Forelimb muscle (tissue), 1 donor: ENCODE data around the gene KCNQ1OT1. TPM values are rescaled to one million over a fixed set of nuclear protein-coding genes. Genes with fewer than 3 reads are reported as not detected.

Source experiments
- DNase-seq: peaks from one replicate; pipeline ENCODE4 v3.0.0-alpha.2; 2013; ENCODE audit warnings: low read depth
- polyA plus RNA-seq: library from polyadenylated mRNA; unstranded; fragments of 120-200 nt; gene quantifications from one replicate; pipeline ENCODE4 v1.2.1, GENCODE V29; 2013; ENCODE audit not compliant: insufficient read length

The KCNQ1OT1 gene
- polyA plus RNA-seq, 1 donor: 1.3 TPM

DNA sequence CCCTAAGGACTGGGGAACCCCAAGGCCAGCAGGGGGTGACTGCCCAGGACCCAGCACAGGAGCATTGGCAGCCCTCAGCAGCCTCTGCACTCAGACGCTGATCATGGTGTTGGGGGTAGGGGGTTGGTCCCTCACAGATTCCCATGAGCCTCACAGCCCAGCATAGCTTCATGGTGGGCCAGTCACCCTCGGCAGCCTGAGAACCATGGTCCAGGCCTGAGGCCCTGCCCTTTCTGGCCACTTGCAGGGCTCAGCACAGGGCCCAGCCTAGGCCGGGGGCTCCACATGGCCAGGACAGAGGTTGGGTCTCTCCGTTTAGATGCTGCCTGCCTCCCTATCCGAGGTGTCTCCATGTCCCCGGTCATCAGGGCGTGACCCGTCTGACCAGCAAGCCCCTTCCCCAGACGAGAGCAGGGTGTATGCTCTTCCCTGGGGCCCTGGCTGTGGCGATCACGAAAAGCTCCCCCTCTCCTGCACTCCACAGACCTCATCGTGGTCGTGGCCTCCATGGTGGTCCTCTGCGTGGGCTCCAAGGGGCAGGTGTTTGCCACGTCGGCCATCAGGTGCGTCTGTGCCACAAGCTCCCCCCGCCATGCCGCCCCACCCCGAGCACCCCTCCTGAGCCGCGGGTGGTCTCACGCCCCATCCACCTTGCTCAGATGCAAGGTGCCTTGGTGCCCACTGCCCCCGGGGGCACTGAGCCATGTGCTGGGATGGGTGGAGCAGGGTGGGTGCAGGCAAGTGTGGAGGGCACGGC lies 128.8 kb downstream of the KCNQ1OT1 start:
- no peak for DNase-seq

DNA sequence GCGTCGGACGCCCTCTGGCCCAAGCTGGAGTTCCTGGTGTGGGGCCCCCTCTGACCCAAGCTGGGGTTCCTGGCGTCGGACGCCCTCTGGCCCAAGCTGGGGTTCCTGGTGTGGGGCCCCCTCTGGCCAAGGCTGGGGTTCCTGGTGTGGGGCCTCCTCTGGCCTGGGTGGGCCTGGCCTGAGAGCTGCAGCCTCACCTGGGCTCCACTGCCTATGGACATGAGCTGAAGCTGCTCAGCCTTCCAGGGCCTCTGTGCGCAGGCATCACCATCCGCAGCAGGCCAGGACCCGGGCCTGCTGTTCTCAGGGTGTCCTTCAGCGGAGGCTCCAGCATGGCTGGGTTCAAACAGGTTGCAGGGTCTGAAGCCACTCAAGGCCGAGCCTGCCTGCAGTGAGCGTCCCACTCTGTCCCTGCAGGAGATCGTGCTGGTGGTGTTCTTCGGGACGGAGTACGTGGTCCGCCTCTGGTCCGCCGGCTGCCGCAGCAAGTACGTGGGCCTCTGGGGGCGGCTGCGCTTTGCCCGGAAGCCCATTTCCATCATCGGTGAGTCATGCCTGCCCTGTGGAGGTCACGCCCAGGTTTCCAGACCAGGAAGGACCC lies 129.5 kb downstream of the KCNQ1OT1 start:
- DNase-seq: no peak

DNA sequence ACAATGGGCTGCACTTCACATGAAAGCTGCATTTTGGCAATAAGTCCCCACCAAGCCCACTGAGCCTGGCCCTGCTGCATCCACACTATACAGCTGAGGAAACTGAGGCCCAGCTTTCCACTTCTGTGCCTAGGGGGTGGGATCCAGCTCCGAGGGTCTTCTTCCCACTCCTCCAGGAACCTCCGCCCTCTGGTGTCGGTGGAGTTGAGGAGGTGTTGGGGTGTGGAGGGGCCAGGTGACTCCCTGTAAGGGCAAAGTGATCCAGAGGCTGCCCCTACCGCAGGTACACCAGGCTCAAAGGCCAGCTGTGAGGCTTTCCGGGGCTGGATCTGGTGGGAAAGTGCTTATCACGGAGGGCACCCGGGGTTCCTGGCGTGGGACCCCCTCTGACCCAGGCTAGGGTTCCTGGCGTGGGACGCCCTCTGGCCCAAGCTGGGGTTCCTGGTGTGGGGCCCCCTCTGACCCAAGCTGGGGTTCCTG lies 130.0 kb downstream of the KCNQ1OT1 start:
- DNase-seq: no peak

DNA sequence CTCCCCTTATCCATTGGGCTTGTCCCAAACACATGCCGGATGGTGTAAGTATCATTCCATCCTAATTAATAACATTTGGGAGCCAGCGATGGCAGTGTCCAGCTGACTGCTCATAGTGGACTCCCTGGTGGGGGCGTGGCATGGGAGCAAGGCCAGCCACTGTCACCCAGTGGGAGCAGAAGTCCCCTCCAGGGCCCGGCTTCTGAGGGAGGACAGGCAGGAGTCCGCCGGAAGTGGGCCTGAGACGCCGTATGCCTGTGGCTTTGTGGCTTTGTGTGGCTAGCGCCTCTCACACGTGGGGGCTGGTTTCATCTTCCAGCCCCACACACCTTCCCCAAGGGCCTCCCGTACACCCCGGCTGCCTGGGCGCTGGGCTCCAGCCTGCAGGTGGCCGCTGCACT lies 130.5 kb downstream of the KCNQ1OT1 start:
- no peak for DNase-seq

DNA sequence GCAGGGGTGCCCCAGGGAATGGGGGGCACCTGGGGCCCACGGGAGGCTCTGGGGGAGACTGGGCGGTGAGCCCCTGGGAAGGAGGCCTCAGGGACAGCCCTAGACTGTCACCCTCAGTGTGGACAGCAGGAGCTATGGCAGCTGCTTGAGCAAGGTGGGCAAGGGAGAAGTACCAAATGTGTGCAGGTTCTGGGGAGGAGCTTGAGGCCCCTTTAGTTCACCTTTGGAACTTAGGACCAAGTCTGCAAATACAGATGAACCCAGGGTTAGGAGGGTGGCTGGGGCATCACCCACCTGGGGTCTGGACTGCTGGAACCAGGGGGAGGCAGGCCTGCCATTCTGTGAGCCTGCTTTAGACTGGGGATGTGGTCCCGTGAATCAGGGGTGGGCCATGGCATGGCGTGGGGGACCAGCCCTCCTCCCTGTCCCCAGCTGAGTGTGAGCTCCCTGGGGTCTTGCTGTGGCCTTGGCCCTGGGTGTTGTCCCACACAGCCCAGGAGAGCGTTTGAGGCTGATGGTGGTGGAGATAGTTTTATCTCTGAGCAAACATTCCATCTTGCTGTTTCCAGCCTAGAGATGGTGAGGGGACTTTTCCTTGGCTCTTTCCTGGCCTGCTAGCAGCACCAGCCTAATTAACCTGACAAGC lies 132.6 kb downstream of the KCNQ1OT1 start:
- DNase-seq: no peak

DNA sequence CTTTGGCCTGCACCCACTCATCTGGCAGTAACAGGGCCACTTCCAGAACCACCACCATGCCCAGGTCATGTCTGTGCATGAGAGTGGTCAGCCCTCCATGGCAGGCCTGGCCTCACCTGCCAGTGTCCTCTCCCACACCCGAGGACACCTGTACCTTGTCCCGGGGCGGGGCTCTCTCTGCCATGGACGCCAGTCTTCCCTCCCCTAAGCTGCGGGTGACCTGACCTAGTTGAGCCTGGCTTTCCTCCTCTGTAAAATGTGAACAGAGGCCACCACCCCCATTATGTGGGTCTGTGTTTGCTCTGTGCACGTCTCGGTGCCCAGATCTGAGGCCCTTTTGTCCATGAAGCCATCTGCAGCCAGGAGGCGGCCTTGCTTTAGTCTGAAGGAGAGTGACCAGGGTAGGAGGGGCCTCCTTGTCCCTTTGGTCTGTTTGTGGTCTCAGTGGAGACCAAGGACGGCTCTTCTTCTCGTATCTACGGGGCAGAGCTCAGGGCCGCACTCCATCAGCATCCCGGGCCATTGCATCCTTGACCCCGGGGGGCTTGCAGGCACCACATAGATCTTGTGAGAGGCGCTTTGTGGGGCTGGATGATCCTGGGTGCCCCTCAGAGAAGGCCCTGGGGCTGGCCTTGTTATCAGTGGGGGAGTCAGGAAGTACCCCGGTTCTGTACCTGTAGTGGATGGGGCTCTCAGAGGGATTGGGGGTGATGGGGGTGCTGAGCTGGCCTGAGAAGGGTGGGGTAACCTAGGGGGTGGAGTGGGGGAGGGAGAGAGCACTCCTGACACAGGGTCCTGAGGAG lies 133.4 kb downstream of the KCNQ1OT1 start:
- no peak for DNase-seq

DNA sequence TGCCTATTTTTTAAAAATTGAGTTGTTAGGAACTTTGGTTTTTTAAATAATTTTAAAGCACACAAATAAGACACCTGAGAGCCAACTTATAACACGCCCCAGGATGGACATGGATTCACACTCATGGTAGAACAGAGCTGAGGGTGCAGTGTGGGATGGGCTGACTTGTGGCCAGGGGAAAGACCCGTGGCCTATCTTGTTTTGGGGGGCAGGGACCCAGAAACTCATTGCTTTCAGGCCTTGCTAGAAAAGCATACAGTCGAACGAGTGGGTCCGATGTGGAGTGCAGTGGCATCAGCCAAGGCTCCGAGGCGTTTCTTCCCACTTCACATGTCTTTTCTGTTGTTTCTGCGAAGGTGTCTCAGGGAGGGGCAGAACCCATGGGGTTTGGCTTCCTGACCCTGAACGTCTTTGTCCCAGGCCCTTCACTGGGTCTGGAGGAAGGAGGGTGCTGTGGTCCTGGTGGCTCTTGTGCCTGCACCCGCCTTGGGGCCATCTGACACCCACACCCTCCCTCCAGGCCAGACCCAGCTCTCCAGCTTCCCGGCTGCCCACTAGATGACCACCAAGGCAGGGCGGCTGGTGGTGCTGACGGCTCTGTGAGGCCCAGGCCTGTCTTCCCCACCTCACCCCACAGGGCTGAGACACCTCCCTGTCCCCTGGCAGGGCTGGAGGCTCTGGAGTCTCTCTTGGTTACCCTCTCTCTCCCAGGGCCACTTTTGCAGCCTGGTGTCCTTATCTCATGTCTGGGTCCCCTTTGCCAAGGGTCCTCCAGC lies 134.2 kb downstream of the KCNQ1OT1 start:
- no peak for DNase-seq

DNA sequence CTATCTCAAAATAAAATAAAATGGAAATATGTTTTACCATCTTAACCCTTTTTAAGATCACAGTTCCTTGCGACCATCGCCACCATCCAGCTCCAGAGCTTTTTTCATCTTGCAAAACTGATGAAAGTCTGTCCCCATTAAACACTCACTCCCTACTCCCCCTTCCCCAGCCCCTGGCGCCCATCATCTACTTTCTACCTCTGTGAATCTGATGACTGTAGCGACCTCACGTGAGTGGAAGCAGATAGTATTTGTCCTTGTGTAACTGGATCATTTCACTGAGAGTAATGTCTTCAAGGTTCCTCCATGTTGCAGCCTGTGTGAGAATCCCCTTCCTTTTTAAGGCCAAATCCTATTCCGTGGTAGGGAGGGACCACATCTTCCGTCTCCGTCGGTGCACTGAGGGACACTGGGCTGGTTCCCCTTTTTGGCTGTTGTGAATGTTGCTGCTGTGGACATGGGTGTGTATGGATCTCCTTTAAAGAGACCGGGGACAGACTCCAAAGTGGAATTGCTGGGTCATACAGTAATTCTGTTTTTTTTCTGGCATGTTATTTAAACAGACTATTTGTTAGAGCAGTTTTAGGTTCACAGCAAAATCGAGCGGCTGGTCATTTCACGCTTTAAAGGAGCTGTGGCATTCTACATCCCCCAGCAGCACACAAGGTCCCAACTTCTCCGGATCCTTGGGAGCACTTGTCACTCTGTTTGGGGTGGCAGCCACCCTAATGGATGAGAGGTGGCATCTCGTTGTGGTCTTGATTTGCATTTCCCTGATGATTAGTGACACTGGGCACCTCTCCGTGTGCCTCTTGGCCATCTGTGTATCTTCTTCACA lies 135.0 kb downstream of the KCNQ1OT1 start:
- no peak for DNase-seq

DNA sequence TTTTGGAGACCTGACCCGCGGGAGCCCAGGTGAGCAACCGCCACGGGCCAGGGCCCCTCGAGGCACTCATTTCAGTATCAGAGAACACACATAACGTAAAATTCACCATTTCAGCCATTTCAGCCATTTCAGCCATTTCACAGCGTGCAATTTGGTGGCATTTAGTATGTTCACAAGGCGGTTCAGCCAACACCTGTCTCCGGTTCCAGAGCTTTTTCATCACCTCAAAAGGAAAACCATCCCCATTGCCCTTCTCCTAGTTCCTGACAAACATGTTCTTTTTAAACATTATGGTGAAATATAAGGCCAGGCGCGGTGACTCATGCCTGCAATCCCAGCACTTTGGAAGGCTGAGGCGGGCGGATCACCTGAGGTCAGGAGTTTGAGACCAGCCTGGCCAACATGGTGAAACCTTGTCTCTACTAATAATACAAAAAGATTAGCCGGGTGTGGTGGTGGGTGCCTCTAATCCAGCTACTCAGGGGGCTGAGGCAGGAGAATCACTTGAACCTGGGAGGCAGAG lies 135.7 kb downstream of the KCNQ1OT1 start:
- DNase-seq: no peak

DNA sequence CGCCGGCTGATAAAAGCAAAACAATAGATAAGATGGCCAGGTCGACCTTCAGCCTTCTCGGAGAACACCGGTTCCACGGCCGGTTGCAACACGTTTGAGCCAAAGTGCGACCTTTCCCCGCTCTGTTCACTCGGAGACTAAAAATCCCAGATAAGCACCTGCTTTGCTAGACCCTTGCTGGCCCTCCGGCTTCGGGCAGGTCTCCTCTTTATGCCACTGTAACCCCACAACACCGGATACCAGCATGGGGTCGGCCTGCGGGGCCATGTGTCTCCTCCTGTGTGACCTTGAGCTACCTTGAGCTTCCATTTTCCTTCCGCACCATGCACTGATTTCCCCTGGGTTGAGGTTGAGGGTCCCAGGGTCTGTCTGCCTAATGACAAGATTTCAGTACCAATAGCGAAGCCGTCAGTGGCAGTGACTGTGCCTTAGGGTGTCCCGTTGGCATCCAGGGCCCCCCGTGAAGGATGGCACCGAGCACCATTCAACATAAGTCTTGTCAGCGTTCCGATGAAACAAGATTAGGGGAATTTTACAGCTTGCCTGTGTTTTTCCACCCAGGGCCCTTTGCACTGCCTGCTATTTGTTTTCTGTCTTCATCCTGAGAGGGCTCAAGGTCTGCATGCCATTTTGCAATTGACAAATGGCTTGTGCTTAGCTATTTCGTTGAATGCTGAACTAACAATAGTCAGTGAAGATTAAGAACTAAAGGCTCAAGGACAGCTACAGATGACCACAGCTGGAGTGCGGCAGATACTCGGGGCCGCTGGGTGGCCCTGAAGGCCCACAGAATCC lies 136.4 kb downstream of the KCNQ1OT1 start:
- DNase-seq: no peak

DNA sequence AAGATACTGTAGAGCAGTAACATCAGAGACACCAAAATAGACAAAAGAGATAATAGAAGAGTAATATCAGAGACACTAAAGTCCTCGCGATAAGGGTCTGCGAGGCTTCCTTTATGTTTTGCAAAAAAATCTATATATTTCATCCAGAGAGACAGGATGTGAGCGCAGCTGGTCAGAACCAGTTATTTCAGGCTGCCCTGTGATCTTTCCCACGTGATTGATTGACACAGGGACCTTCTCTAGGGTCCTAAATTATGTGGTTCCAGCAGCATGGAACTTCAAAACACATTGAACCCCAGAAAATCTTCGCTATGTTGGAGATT lies 136.9 kb downstream of the KCNQ1OT1 start:
- DNase-seq: no peak

DNA sequence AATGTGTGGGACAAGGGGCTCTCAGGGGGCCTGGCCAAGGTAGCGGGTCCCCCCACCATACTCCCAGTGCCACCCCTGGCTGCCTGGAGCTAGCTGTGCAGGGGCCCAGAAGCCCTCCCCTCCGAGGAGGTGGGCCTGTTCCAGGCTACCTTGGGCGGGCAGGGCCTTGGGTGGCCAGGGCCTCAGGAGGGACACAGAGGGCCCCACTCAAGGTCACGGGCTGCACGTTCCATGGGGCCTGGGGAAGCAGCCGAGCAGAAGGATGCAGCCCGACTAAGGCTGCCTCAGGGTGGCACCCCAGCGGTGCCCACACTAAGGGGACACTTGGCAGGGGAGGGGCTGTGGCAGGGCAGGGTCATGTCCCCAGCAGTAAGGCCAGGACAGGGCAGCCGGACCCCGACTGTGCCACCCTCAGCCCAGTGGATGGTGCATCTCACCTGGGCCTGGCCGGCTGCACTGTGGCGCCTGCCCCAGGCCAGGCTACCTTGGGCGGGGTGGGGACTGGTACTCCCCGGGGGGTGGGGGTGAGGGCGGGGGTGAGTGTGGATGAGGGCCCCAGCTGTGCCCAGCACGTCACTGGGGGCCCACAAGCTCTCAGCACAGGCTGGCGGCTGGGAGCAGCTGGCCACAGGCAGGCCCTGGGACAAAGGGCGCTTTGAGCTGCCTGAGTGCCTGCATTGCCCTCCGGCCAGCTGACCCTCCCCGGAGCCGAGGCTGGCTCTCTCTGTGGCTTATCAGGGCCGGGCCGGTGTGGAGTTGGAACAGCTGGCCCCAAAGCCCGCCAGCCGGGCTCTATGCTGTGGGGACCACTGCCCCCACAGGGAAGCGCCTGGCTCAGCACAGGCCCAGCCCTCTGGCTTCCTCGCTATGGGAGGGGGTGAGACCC lies 137.9 kb downstream of the KCNQ1OT1 start:
- no peak for DNase-seq

DNA sequence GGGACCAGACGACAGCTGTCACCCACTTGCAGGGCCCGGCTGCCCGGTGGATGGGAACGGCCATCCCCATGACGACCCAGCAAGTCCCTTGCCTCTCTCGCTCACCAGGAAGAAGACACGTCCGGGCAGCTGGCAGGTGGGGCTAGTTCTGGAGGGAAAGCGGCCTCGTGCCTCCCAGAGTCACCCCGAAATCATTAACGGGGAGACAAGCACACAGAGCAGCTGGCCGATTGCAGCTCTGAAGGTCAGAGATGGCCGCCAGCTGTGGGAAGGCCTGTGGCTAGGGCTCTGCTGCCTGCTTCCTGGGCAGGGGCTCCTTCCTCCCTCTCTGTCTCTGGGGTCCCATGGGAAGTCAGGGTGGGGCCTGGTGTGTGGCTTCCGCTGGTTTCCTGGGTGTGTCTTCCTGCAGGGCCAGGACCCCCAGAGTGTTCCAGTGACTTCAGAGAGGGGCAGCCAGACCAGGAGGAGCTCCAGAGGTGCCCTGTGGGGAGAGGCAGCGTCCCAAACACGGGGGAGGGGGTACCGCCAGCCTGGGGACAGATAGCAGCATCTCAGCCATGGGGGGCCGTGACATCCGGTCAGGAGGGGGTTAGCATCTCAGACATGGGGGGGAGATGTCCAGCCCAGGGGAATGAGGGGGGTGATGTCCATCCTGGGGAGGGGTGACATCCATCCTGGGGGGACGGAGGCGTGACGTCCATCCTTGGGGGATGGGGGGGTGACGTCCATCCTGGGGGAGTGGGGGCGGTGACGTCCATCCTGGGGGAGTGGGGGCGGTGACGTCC lies 140.1 kb downstream of the KCNQ1OT1 start:
- no peak for DNase-seq

DNA sequence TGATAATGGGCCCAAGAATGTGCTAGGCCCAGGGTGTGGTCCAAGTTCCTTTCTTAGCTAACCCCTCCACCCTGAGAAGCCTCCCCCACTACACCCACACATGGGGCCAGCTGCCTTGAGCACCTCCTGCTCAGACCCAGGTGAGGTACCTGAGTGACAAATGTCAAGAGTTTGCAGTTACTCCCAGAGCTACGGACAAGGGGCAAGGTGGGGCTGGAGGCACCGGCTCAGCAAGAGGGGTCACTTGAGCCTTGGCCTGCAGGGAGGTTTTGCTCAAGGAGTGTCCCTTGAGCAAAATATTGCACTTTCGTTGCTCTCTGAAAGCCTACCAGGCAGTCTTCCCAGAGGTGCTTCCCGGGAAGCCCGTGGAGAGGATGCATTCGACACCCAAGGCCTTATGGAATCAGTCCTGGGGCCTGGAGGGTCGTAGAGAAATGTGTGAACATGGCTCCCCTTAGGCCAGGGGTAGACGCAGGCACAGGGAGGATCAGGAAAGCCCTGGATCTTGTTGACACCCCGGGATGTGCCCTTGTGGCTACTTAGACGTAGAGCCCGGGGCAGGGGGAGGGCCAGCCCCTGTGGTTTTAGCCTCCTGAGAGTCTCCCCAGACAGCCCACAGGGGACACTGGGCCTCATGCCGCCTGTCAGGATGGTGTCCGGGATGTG lies 140.8 kb downstream of the KCNQ1OT1 start:
- DNase-seq: no peak

DNA sequence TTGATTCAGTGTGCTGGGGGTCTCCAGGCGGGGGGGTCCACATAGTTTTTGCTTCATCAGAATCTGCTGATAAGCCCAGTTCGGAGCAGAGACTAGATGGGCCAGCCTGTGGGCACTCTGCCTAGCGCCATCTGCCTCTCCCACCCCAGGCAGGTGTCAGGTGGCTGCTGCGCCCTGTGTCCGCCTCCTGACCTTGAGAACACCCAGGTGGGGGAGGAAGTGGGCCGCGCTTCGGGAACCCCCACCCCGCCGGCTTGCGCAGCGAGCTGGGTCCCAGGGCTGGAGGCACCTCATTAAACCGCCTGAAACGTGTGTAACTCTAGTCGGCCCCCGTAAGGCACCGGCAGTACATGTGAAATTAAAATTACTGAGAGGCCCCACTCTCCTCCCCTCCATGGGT lies 141.4 kb downstream of the KCNQ1OT1 start:
- no peak for DNase-seq
